HUES48 (cell line): ENCODE results near the gene ZBTB49.
"Not testable (repeated sequence)": the region's sequence is repeated elsewhere in the genome, so short reads cannot be mapped to it uniquely, and the experiment has no call there.

ENCODE experiments used
- H3K27ac ChIP-seq: one replicate; pipeline ENCODE4 v1.7.0; 2013; ENCODE audit warnings: low read depth, low read length, inconsistent platforms
- H3K27me3 ChIP-seq: 2 replicates; pipeline ENCODE4 v1.6.1; 2013; ENCODE audit warnings: mild to moderate bottlenecking, low read length; ENCODE audit not compliant: control insufficient read depth, insufficient read depth
- H3K36me3 ChIP-seq: 2 replicates; pipeline ENCODE4 v1.6.1; 2013; ENCODE audit warnings: low read length; ENCODE audit not compliant: control insufficient read depth, insufficient read depth
- H3K4me1 ChIP-seq: 2 replicates; pipeline ENCODE4 v1.6.1; 2013; ENCODE audit warnings: mild to moderate bottlenecking, low read length; ENCODE audit not compliant: control insufficient read depth, insufficient read depth
- H3K4me3 ChIP-seq: 2 replicates; pipeline ENCODE4 v1.5.1; 2013; ENCODE audit warnings: mild to moderate bottlenecking, low read depth, low read length
- H3K9ac ChIP-seq: 2 replicates; pipeline ENCODE4 v1.6.1; 2013; ENCODE audit warnings: mild to moderate bottlenecking, low read depth, low read length, moderate library complexity
- H3K9me3 ChIP-seq: 2 replicates; pipeline ENCODE4 v1.6.1; 2013; ENCODE audit warnings: low read length; ENCODE audit not compliant: control insufficient read depth, insufficient read depth

ZBTB49 gene

DNA sequence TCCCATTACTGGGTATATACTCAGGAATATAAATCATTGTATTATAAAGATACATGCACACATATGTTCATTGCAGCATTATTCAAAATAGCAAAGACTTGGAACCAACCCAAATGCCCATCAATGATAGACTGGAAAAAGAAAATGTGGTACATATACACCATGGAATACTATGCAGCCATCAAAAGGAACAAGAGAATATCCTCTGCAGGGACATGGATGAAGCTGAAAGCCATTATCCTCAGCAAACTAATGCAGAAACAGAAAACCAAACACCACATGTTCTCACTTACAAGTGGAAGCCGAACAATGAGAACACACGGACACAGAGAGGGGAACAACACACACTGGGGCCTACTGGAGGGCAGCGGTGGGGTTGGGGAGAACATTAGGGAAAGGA, 32.3 kb upstream of the ZBTB49 start:
- not testable (repeated sequence) for H3K27ac ChIP-seq, H3K36me3 ChIP-seq, H3K4me1 ChIP-seq, H3K9me3 ChIP-seq, H3K27me3 ChIP-seq, H3K9ac ChIP-seq, H3K4me3 ChIP-seq

DNA sequence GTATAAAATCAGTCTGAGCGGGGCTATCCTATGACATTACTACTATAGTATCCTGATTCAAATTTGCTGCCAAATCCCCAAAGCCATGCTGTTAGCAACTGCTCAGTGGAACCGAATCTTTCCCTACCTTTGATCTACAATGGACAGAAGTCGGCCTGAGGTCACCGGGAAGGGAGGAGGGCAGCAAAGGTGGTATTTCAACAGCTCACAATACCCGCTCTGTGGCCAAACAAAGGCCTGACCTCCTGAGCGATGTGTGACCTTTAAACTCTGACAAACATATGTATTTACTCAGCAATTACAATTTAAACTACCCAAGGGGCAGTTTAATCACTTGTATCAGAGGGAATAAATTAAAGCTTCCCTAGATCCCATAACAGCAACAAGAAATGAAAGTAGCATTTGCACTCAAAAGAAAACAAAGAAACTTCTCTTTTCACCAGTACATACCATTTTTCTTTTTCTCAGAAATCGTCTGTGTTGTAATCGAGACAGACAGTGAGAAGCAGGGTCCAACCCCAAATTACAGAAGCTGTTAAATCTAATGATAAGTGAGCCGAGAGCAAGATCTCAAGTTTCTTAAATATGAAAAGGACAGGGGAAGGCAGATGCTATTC, 30.5 kb upstream of the ZBTB49 start:
- Histone ChIP-seq H3K27me3 (no peaks in the 10 kb centered on the region), H3K9me3 (no peaks in the 10 kb centered on the region), H3K9ac (no peak overlapping the region), H3K4me1 (0 out of 2 replicates have a peak, but pooled peaks cover 7% of the 10 kb centered on the region), H3K4me3 (no peak overlapping the region), H3K27ac (no peak overlapping the region), H3K36me3 (no peaks in the 10 kb centered on the region)

DNA sequence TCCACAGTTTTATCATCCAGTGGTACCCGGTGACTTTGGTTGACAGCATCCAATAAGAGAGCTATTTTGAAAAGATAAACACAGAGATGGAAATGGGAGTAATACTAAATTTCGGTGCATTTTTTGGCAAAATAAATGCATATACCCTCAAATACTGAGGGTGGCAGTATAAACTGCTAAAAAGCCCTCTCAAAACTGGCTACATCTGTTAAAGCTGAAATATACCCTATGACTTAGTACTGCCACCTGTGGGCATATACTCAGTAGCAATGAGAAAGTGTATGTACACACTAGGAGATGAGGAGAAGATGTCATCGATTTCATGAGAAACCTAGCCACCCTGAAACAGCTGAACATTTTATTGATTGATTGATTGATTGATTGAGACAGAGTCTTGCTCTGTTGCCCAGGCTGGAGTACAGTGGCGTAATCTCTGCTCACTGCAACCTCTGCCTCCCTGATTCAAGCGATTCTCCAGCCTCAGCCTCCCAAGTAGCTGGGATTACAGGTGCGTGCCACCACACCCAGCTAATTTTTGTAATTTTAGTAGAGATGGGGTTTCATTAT, 29.8 kb upstream of the ZBTB49 start:
- no peaks in the 10 kb centered on the region for H3K36me3 ChIP-seq
- no peak overlapping the region for H3K27ac ChIP-seq
- no peak overlapping the region for H3K9ac ChIP-seq
- no peaks in the 10 kb centered on the region for H3K27me3 ChIP-seq
- H3K9me3 ChIP-seq: no peaks in the 10 kb centered on the region
- 0 out of 2 replicates have a peak, but pooled peaks cover 7% of the 10 kb centered on the region for H3K4me1 ChIP-seq
- no peak overlapping the region for H3K4me3 ChIP-seq

DNA sequence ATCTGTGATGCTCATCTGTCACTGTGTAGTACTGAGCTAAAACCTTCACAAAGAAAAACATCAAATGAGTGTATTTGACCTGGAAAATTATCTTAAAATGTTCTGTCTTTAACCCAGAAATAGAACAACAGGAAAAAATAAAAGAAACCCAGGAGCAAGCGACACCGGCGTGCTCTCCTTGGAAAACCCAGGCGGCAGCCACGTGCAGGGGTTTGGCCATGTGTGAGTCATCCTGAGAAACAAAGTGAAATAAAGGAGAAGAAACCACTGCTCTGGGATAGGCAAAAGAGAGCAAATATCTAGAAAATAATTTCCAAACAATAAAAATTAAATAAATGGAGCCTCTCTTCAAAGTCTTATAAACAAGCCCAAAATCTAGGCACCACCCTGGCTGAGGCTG, 22.1 kb upstream of the ZBTB49 start:
- Histone ChIP-seq H3K4me3 (no peak overlapping the region), H3K4me1 (no peaks in the 10 kb centered on the region), H3K27ac (no peak overlapping the region), H3K9me3 (no peaks in the 10 kb centered on the region), H3K27me3 (no peaks in the 10 kb centered on the region), H3K9ac (no peak overlapping the region), H3K36me3 (peaks cover 57% of the 10 kb centered on the region)

DNA sequence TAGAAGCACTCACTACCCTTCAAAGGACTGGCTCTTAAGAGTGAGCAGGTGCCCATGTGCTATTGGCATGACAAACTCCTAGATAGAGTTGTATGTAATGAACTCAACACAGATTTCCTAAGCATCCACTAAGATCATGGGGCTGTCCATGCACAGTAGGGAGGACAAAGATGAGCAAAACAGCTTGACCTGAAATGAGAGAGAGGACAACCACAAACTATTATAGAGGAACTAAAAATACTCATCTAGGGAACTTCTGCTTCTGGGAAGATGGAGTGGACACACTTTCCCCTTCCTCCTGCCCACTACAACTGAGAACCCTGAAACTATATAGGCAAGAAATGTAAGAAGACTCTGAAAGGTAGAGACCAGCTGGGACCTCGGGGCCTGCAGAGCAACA, 21.3 kb upstream of the ZBTB49 start:
- Histone ChIP-seq H3K27me3 (no peaks in the 10 kb centered on the region), H3K4me3 (no peak overlapping the region), H3K9me3 (no peaks in the 10 kb centered on the region), H3K27ac (no peak overlapping the region), H3K4me1 (no peaks in the 10 kb centered on the region), H3K36me3 (peaks cover 65% of the 10 kb centered on the region), H3K9ac (no peak overlapping the region)

DNA sequence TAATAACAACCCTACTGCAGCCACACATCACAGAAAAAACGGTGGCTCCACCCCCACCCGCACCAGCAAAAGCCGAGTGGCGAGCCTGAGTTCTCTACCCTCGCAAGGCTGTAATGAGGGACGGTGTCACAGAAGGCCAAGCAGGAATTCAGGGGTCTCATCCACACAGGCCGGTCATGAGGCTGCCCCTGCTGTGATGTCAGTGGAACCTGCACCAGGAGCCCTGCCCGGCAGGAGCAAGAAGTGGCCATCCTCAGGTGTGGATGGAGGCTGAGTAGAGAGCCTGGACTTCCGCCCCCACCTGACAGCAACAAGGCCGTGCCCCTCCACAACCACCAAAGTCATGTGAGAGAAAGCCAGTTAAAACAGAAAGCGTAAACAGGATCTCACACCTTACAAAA, 20.7 kb upstream of the ZBTB49 start:
- no peaks in the 10 kb centered on the region for H3K9me3 ChIP-seq
- H3K4me3 ChIP-seq: no peak overlapping the region
- no peak overlapping the region for H3K27ac ChIP-seq
- H3K36me3 ChIP-seq: peaks cover 70% of the 10 kb centered on the region
- no peak overlapping the region for H3K9ac ChIP-seq
- no peaks in the 10 kb centered on the region for H3K4me1 ChIP-seq
- no peaks in the 10 kb centered on the region for H3K27me3 ChIP-seq

DNA sequence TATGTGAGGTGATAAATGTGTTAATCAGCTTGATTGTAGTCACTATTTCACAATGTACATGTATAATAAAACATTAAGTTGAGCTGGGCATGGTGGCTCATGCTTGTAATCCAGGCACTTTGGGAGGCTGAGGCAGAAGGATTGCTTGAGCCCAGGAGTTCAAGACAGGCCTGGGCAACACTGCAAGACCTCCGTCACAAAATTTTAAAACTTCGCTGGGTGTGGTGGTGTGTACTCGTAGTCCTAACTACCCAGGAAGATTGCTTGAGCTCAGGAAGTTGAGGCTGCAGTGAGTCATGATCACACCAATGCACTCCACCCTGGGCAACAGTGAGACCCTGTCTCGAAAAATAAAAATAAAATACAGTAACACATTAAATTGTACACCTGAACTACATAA, 20.2 kb upstream of the ZBTB49 start:
- Histone ChIP-seq H3K36me3 (peaks cover 75% of the 10 kb centered on the region), H3K27ac (no peak overlapping the region), H3K9ac (no peak overlapping the region), H3K9me3 (no peaks in the 10 kb centered on the region), H3K4me1 (no peaks in the 10 kb centered on the region), H3K4me3 (no peak overlapping the region), H3K27me3 (no peaks in the 10 kb centered on the region)

DNA sequence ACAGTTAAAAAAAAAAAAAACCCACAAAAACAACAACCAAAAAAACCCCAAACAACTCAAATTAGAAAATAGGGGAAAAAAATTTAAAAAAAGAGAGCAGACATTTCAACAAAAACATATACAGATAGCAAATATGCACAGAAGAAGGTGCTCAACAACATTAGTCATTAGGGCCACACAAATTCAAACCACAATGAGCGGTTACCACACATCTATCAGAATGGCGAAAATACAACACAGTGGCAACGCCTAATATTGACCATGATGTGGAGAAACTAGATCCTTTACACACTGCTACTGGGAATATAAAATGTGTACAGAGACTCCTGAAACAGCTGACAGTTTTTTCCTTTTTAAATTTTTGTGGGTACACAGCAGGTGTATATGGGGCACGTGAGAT, 19.5 kb upstream of the ZBTB49 start:
- Histone ChIP-seq H3K4me3 (no peak overlapping the region), H3K4me1 (no peaks in the 10 kb centered on the region), H3K9ac (no peak overlapping the region), H3K27me3 (no peaks in the 10 kb centered on the region), H3K9me3 (no peaks in the 10 kb centered on the region), H3K27ac (no peak overlapping the region), H3K36me3 (peaks cover 82% of the 10 kb centered on the region)

DNA sequence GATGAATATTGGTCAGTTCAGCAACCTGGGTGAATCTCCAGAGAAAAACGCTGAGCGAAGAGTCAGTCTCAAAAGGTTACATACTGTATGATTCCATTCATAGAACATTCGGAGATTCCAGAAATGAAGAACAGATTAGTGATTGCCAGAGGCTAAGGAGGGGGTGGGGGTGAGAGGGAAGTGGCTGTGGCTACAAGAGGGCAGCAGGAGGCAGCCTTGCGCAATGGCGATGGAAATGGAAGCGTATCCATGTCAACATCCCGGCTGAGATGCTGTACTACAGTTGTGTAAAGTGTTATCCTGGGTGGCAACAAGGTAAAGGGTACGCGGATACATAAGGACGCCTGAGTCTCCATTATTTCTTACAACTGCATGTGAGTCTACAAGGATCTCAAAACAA, 18.1 kb upstream of the ZBTB49 start:
- Histone ChIP-seq H3K27me3 (no peaks in the 10 kb centered on the region), H3K9me3 (no peaks in the 10 kb centered on the region), H3K4me3 (no peak overlapping the region), H3K4me1 (no peaks in the 10 kb centered on the region), H3K36me3 (peaks cover 88% of the 10 kb centered on the region), H3K9ac (no peak overlapping the region), H3K27ac (no peak overlapping the region)

DNA sequence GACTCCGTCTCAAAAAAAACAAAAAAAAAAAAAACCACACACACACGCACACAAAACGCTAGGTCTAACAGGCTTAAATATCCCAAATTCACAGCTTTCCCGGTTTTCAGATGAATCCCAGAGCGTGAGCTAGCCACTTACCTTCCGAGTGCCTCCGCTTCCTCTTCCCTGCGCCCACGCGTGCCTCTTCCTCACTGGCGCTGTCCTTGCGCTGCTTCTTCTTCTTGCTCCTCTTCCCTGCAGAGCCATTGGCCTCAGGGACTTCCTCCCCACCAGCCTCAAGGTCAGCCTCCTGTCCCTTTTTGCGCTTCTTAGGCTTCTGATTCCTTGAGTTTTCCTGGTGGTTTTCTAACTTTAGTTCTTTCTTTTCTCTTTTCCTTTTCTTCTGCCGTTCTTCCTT, 15.8 kb upstream of the ZBTB49 start:
- Histone ChIP-seq H3K27me3 (no peaks in the 10 kb centered on the region), H3K4me1 (no peaks in the 10 kb centered on the region), H3K9me3 (no peaks in the 10 kb centered on the region), H3K36me3 (peaks cover 89% of the 10 kb centered on the region), H3K27ac (no peak overlapping the region), H3K9ac (no peak overlapping the region), H3K4me3 (no peak overlapping the region)

DNA sequence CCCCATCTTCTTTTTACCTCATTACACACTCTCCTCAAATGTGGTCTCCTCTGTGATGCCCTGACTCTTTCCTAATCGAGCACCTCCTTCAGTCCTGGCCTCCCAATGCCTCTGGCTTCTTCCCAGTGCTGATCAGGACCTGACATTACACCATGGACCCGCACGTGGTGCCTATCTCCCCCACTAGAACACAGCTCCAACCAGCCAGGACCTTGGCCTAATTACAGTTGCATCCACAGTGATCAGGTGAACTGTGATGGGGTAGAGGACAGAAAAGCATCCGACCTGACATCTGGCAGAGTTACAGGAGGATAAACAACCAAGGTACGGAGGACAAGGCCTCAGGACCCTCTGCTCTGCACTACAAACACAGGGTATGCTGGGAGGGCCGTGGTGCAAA, 12.5 kb upstream of the ZBTB49 start:
- Histone ChIP-seq H3K9me3 (no peaks in the 10 kb centered on the region), H3K27me3 (no peaks in the 10 kb centered on the region), H3K4me3 (no peak overlapping the region), H3K36me3 (peaks cover 89% of the 10 kb centered on the region), H3K4me1 (no peaks in the 10 kb centered on the region), H3K27ac (no peak overlapping the region), H3K9ac (no peak overlapping the region)
